Vagina (tissue), 2 donors: ENCODE data around the gene FOXE3. TPM values are rescaled to one million over a fixed set of nuclear protein-coding genes. Genes with fewer than 3 reads are reported as not detected.

Experiments used
- DNase-seq, 2 donors: peaks; one replicate each; pipeline ENCODE4 v3.0.0-alpha.2; 2017; ENCODE audit errors: extremely low spot score in 2 of 2
- H3K27ac ChIP-seq: fragments of 200-600 bp; sonication (generic); one replicate; pipeline ENCODE4 v1.5.1; 2019
- H3K27me3 ChIP-seq: fragments of 200-600 bp; sonication (generic); one replicate; pipeline ENCODE4 v1.5.1; 2019
- H3K36me3 ChIP-seq, 2 donors: fragments of 200-600 bp; sonication (generic); one replicate each; pipeline ENCODE4 v1.5.1; 2017 to 2019
- H3K4me1 ChIP-seq: fragments of 200-600 bp; sonication (generic); one replicate; pipeline ENCODE4 v1.5.1; 2019
- H3K4me3 ChIP-seq, 2 donors: fragments of 200-600 bp; sonication (generic); 1 replicate in 1 of 2; 2 replicates in 1 of 2; pipeline ENCODE4 v1.5.1; 2016 to 2019
- H3K9me3 ChIP-seq: fragments of 200-600 bp; sonication (generic); one replicate; pipeline ENCODE4 v1.5.1; 2019
- POLR2A ChIP-seq, 2 donors: fragments of 450-650 bp; IDR thresholded peaks; one replicate each; pipeline ENCODE4 v1.6.1; 2017; ENCODE audit warnings: antibody characterized with exemption in 2 of 2, mild to moderate bottlenecking in 2 of 2, moderate library complexity in 2 of 2
- POLR2AphosphoS5 ChIP-seq, 2 donors: sonication (generic); formaldehyde crosslinking; IDR thresholded peaks; one replicate each; pipeline ENCODE4 v1.9.0; 2017; ENCODE audit warnings: antibody characterized with exemption in 2 of 2, mild to moderate bottlenecking in 2 of 2, low read depth in 1 of 2; ENCODE audit not compliant: insufficient read depth in 1 of 2
- intact Hi-C: fragments of 100-400 bp; cut with DNase I; formaldehyde crosslinking; loops from one replicate; pipeline ENCODE4 v1.15.1; 2023
- total RNA-seq: library from RNA; depleted of rRNA; stranded (reverse); fragments of >200 nt; gene quantifications from one replicate; pipeline ENCODE4 v1.2.3, GENCODE V29; 2016
- TF ChIP-seq, protein P1 (sequence below), 3 experiments: fragments of 450-650 bp in 2 of 3; fragments of 200-600 bp in 1 of 3; sonication (generic) in 1 of 3; IDR thresholded peaks; one replicate each; pipeline ENCODE4 v1.5.1; 2017 to 2019; ENCODE audit warnings: antibody characterized with exemption in 3 of 3, mild to moderate bottlenecking in 2 of 3, moderate library complexity in 2 of 3

Gene FOXE3
- total RNA-seq, 1 donor from 2014 or later = not detected

GRCh38 chr1:47380699-47381098 lies 35.4 kb upstream of the FOXE3 start:
- H3K36me3 ChIP-seq = peaks cover 0 to 8% of the 10 kb centered on the region in 2 donors
- intact Hi-C loops = no loop called here
- no peak overlapping the region for H3K4me3 ChIP-seq
- TF ChIP-seq POLR2A (IDR thresholded peaks at IDR 0.05) (no peak), POLR2AphosphoS5 (IDR thresholded peaks at IDR 0.05; ENCODE audit: insufficient read depth in 1 of 2, low read depth in 1 of 2) (no peak)
- TF ChIP-seq, protein P1, sequence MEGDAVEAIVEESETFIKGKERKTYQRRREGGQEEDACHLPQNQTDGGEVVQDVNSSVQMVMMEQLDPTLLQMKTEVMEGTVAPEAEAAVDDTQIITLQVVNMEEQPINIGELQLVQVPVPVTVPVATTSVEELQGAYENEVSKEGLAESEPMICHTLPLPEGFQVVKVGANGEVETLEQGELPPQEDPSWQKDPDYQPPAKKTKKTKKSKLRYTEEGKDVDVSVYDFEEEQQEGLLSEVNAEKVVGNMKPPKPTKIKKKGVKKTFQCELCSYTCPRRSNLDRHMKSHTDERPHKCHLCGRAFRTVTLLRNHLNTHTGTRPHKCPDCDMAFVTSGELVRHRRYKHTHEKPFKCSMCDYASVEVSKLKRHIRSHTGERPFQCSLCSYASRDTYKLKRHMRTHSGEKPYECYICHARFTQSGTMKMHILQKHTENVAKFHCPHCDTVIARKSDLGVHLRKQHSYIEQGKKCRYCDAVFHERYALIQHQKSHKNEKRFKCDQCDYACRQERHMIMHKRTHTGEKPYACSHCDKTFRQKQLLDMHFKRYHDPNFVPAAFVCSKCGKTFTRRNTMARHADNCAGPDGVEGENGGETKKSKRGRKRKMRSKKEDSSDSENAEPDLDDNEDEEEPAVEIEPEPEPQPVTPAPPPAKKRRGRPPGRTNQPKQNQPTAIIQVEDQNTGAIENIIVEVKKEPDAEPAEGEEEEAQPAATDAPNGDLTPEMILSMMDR (IDR thresholded peaks at IDR 0.05) = no peak
- no peak overlapping the region for H3K27ac ChIP-seq
- H3K27me3 ChIP-seq = no peaks in the 10 kb centered on the region
- no peaks in the 10 kb centered on the region for H3K4me1 ChIP-seq
- DNase-seq = no peak
- no peaks in the 10 kb centered on the region for H3K9me3 ChIP-seq

GRCh38 chr1:47382399-47382983 lies 33.6 kb upstream of the FOXE3 start:
- TF ChIP-seq POLR2AphosphoS5 (IDR thresholded peaks at IDR 0.05; ENCODE audit: insufficient read depth in 1 of 2, low read depth in 1 of 2) (no peak), POLR2A (IDR thresholded peaks at IDR 0.05) (no peak)
- TF ChIP-seq, protein P1 (IDR thresholded peaks at IDR 0.05) = no peak
- DNase-seq = no peak
- H3K4me3 ChIP-seq = no peak overlapping the region
- no peaks in the 10 kb centered on the region for H3K27me3 ChIP-seq
- no peak overlapping the region for H3K27ac ChIP-seq
- H3K9me3 ChIP-seq = no peaks in the 10 kb centered on the region
- H3K4me1 ChIP-seq = no peaks in the 10 kb centered on the region
- peaks cover 0 to 7% of the 10 kb centered on the region in 2 donors for H3K36me3 ChIP-seq
- intact Hi-C loops = no loop called here

DNA sequence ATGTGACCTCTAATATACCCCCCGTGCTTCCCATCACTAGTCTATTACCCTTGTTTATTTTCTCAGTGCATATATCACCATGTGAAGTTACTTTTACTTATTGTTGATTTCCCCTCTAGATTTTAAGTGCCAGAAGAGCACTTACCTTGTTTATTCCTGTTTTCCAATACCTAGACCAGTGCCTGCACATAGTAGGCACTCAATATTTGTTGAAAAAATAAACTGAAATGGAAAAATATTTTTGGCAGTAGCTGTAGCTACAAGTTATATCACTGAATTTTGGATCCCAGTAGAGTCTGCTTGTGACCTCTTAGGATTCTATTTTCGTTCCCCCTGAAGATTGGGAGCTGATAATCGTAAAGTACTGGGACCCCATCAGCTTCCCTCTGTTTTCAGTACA lies 32.0 kb upstream of the FOXE3 start:
- Histone ChIP-seq H3K9me3 (no peaks in the 10 kb centered on the region), H3K36me3 (peaks cover 0 to 7% of the 10 kb centered on the region in 2 donors), H3K4me1 (no peaks in the 10 kb centered on the region), H3K27me3 (no peaks in the 10 kb centered on the region), H3K27ac (no peak overlapping the region), H3K4me3 (no peak overlapping the region)
- intact Hi-C loops = no loop called here
- TF ChIP-seq, protein P1 (IDR thresholded peaks at IDR 0.05) = no peak
- TF ChIP-seq POLR2AphosphoS5 (IDR thresholded peaks at IDR 0.05; ENCODE audit: insufficient read depth in 1 of 2, low read depth in 1 of 2) (no peak), POLR2A (IDR thresholded peaks at IDR 0.05) (no peak)
- no peak for DNase-seq

DNA sequence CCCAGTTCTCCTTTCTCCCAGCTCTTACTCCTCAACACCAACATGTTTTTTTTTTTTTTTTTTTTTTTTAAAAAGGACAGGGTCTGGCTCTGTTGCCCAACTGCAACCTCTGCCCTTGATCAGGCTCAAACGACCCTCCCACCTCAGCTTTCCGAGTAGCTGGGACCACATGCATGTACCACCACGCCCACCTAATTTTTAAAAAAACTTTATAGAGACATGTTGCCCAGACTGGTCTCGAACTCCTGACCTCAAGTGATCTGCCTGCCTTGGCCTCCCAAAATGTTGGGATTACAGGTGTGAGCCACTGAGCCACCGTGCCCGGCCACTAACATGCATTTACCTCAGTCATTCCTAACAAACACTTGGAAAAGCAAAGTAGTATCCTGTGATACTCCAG lies 31.1 kb upstream of the FOXE3 start:
- Histone ChIP-seq H3K36me3 (no peaks in the 10 kb centered on the region), H3K27me3 (no peaks in the 10 kb centered on the region), H3K9me3 (no peaks in the 10 kb centered on the region), H3K4me3 (no peak overlapping the region), H3K4me1 (no peaks in the 10 kb centered on the region), H3K27ac (no peak overlapping the region)
- TF ChIP-seq POLR2A (IDR thresholded peaks at IDR 0.05) = no peak
- TF ChIP-seq POLR2AphosphoS5 (IDR thresholded peaks at IDR 0.05; ENCODE audit: insufficient read depth in 1 of 2, low read depth in 1 of 2) = no peak
- TF ChIP-seq, protein P1 (IDR thresholded peaks at IDR 0.05) = no peak
- intact Hi-C loops = no loop called here
- no peak for DNase-seq

- DNase-seq = no peak
- H3K27ac ChIP-seq = no peak overlapping the region
- H3K27me3 ChIP-seq = no peaks in the 10 kb centered on the region
- no peak overlapping the region for H3K4me3 ChIP-seq
- TF ChIP-seq, protein P1 (IDR thresholded peaks at IDR 0.05) = no peak
- TF ChIP-seq POLR2AphosphoS5 (IDR thresholded peaks at IDR 0.05; ENCODE audit: insufficient read depth in 1 of 2, low read depth in 1 of 2) = no peak
- TF ChIP-seq POLR2A (IDR thresholded peaks at IDR 0.05) = no peak
- no peaks in the 10 kb centered on the region for H3K9me3 ChIP-seq
- intact Hi-C loops = no loop called here
- no peaks in the 10 kb centered on the region for H3K4me1 ChIP-seq
- no peaks in the 10 kb centered on the region for H3K36me3 ChIP-seq
Measured at GRCh38 chr1:47386268-47386667, 29.8 kb upstream of the FOXE3 start.
